Activated CD4-positive, CD25-positive, alpha-beta regulatory T cell treated with anti-CD3 and anti-CD28 coated beads, Interleukin-2, amount 50 U/mL, for 72 hours (primary cell): ENCODE data around the gene PRR5L.

Experiments
- DNase-seq: peaks from one replicate; pipeline ENCODE4 v3.0.0; 2021

PRR5L gene

DNA sequence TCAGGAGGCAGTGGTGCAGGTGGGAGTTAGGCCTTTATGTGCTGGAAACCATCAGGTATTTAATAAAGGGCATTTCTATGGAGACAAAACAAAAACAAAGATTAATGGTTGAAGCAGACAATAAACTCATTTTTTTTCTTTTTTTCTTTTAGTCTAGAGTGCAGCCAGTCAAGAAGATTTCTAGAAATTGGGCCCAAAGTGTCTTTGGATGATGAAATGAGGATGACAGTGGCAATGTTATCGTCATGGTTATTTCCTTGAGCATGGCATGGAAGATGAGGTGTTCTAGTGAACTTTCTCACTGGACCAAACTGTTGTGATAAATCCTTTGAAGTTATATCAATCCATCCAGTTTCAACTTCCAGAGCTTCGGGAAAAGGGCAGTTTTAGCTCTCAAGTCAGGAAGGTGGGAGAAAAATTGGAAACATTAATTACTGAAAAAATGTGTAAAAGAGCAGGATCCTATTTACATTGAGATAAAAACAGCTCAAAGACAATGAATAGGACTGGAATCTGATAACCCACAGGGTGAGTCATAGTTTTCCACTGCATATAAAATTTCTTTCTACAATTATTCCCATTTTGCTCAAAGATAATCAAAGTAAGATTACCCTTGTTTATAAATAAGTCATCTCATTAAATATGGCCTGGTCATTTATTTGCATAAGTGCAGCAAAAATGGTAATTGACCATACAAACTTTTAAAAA is 33.0 kb downstream of the PRR5L start:
- DNase-seq: no peak

DNA sequence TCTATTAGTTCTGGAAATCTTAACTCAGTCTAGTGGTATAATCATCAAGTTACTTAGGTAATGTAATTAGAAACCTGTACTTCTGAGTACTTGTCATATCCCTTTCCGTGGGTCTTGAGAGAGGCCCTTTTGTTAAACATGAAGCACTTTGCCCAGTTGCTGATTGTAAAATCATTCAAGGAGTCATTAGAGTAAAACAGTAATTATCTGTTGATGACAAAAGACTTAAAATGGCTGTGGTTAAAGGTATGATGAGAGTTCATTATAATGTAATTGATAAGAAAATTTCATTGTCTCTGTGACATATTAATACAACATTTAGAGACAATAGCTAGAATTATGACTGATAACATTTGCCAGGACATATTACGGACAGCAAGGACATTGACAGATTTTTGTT is 34.3 kb downstream of the PRR5L start:
- no peak for DNase-seq

- DNase-seq: no peak
These were observed 37.4 kb downstream of the PRR5L start for GRCh38 chr11:36333468-36333867.

DNA sequence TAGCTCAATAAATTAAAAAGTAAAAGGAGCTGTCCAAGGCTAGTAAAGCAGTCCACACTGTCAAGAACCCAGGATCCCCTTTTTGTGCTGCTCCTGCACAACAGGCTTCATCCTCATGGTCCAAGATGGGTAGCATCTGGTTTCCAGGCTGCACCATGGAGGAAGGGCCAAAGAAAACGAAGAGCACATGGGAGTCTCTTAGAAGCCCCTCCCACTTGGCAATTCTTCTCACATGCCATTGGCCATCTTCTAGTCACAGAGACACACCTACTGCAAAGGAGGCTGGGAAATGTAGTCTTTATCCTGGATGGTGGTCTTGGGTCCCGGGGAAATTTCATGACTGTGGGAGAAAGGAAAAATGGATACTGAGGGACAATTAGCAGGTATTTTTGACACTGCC is 37.8 kb downstream of the PRR5L start:
- no peak for DNase-seq

DNA sequence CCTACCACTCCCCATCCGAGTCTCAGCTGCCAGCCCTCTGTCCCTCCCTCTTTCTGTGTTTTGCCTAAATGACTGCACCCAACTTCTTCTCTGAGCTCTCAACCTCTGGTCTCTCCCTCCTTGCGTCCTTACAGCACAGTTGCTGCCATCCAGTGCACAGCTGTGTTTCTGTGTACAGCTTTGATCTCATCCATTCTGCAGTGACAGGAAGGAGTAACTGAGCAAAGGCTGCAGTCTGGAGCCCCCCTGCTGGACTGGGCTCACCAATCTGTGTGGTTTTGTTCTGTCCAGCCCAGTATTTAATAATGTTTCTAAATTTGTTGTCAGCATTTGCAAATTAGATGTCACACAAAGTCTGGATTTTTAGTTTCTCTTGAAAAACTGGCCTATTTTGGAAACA is 43.8 kb downstream of the PRR5L start:
- DNase-seq: no peak

DNA sequence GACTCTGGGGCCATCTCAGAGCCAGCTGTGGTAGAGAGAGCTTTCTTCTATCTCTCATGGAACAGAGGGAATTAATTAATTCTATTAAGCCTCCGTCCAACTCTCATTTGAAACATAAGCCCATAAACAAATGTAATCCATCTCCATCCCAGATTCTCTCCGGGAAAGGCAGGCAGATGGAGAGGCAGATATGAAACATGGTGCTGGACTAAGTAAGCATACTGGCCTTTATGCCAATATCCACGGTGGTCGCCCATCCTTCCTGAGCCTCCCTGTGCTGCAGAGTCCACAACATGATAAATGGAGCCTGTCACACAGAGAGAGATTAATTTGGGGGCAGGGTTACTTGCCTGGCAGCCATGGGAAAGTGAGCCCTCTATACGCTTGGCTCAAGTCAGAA is 44.8 kb downstream of the PRR5L start:
- no peak for DNase-seq

DNA sequence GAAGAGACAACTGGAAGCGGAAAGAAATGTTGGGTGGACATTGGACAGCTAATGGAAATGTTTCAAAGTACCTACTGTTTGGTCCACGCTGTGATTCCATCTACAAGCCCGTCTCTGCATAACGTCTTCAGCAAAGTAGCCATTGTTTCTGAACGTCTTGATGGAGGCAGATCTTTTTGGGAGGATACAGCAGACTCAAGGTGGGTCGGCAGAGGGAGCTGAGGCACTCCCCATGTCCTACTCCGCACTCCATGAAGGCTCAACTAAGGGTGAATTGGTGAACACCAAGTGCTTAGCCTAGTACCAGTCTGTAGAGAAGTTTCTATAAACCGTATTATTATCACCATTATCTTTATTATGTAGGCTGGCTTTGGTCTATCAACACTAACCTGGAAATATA is 45.8 kb downstream of the PRR5L start:
- DNase-seq: no peak

DNA sequence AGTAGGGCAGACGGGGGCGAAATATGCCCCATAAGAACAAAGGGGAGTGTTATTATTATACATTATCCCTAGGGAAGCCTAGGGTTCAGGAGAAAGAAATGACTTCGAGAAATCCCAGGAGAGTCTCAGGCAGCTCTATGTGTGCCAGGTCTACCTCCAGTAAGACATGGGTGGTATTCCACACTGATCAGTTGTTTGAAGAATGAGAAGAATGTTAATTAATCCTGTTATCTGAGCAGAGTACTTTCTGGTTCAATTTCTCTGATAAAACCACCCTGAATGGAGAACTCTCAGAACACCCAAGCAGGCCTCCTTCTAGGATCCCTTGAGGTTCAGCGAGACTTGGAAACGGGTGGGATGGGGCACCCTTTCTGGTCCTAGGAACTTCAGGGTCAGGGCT is 46.2 kb downstream of the PRR5L start:
- no peak for DNase-seq

DNA sequence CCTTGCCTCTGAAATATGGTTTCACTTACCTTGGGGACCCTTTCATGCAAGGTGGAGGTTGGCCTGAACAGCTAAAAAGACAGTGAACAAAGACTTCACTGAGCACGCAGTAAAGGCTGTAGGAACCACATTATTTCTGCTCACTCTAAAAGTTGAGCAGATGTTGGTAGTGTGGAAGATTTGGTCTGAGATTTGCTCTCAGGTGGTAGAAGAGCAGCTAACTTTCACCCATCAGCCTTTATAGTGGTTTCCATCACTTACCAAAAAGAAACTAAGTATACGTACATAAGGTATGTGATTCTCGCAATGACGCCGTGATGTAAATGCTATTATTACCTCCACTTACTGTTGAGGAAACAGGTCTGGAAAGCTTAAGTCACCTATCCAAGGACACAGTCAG is 47.3 kb downstream of the PRR5L start:
- no peak for DNase-seq

- DNase-seq: no peak
These were observed 49.0 kb downstream of the PRR5L start for GRCh38 chr11:36345084-36345511.

DNA sequence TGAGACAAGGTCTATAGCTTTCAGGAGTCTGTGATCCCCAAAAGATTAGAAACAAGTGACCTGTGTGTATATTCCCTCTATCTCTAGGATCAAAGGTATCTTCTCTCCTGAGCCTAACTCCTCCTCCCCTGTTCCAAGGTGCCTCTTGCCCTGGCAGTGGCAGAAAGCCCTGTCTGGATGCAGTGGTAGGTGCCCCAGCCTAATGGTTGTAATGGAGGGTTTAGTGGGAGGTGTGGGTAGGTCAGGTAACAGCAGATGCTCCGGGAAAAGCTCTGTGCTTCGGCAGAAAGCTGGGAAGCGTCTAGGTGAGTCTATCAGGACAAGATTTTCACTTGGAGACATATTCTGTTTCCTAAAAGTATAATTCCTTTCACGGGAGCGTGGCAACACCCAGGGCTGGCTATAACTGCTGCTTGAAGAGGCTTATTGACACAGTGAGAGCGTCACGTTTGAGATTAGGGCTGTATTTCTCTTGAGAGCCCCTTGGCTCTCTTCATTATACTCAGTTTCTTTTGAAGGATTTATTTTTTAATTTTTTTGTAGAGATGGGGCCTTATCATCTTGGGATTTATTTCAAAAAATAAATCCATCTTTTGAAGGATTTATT is 49.5 kb downstream of the PRR5L start:
- no peak for DNase-seq

DNA sequence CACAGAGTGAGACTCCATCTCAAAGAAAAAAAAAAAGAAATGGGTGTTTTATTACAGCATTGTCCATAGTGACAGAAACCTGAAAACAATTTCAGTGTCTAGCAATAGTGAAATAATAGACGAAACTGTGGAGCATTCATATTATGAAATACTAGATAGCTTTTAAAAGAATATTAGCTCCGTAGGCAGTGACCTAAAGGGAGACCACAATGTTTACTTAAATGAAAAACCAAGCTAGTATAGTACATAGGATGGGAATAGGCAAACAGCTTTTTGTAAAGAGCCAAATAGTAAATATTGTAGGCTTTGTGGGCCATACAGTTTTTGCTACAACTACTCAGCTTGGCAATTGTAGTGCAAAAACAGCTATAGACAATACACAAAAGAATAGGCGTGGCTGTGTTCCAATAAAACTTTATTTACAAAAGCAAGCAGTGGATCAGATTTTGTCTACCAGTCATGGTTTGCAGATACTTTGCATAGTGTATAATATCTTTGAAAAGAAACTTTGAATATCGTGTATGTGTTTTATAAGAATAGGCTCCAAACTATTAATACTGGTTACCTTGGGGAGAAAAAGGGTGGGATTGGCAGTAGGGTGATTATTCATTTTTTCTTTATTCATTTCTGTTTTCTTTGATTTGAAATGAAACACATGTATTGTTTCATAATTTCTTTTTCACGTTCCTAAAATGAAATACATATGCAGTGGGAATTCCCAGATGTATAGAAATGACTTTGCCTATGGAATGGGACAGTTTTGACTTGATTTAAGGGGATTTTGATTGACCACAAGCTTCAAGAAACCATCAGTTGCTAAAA is 50.7 kb downstream of the PRR5L start:
- DNase-seq: no peak

DNA sequence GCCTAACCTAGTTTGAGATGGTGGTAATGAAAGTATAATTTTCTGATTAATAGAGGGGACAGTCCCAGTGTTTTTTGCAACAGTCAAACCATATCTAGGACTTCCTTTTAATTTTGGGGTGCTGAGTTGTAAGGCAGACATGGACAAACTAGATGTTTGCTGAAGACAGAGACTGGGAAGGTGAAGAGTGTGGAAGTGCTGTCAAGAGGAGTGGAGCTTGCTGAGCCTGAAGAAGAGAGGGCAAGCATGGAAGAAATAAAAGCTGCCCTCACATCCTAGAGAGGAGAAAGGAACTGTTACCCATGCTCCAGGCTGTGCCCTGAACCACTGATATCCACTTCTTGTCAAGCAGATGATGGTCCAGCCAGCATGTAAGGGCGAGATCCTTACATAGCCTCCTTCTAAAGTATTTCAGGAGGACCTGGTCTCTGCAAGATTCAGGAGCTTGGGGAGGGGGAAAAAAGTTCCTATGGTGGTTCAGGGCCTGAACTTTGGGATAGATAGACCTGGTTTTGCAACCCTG is 51.4 kb downstream of the PRR5L start:
- DNase-seq: no peak

GRCh38 chr11:36349351-36350136 is 53.5 kb downstream of the PRR5L start:
- no peak for DNase-seq

DNA sequence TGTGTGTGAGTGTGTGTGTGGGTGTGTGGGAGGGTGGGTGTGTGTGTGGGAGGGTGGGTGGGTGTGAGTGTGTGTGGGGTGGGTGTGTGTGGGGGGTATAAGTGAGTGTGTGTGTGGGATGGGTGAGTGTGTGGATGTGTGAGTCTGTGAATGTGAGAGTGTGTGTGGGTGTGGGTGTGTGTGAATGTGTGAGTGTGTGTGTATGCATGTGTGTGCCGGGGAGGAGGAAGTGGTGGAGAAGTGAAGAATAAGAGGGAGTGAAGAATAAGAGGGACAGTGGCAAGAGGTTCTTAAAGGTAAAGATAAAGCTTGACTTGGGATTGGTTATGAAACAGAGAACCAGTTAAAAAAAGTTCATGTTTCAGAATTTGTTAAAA is 54.0 kb downstream of the PRR5L start:
- DNase-seq: no peak

DNA sequence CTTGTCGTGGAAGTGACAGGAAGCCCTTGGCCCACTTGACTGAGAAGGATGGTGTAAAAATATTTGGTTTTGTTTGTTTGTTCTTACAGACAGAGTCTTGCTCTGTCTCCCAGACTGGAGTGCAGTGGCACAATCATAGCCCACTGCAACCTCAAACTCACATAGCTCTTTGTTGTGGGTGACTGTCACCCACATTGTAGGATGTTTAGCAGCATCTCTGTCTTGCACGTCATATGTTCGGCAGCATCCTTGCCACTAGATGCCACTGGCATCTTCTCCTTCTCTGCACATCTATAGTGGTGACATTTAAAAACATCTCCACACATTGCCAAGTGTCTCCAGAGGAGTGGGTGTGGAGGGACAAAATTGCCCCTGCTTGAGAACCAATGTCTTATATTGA is 56.8 kb downstream of the PRR5L start:
- DNase-seq: no peak

DNA sequence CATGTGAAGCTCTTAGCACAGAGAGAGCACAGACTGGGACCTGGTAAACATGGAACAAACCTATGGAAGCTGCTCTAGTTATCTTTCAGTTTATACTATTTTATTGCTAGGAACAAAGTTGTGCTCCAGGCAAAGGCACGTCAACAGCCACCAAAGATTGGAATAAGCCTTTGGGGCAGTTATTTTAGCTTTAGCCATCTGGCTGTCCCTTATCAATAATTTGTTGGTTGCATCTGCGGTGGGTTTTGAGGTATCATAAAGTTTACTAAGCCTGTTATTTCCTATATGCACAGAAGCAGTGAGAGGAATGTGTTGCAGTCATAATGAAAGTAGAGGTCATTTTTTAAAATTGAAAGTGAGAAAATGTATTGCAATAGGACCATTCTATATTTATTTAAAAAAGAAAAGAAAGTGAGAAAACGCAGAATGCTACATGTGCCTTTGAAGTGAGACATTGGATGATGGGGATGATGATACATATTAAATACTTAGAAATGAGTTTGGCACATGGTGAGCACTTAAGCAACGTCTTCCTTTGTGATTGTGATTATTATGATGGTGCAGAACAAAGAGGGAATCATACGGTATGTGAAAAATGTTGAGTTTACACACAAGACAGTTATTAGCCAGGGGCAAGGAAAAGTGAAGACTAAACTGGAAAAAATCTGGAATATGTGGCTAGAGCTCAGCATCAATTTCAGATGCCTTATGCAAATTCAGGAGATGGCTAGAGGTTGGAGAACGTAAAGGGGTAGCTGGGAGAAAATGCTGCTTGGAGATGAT is 58.3 kb downstream of the PRR5L start:
- DNase-seq: no peak

GRCh38 chr11:36356201-36356600 is 60.1 kb downstream of the PRR5L start:
- no peak for DNase-seq

DNA sequence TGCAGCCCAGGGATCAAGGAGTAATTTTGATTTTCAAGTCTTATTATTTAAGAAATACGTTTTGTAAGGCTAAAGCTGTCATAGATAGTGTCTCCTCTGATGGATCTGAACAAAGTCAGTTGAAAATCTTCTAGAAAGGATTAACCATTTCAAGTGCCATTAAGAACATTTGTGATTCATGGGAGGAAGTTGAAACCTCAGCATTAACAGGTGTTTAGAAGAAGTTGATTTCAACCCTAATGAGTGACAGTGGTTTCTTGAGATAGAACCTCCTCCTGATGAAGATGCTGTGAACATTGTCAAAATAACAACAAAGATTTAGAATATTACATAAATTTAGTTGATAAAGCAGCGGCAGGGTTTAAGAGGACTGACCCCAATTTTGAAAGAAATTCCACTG is 61.7 kb downstream of the PRR5L start:
- DNase-seq: no peak

DNA sequence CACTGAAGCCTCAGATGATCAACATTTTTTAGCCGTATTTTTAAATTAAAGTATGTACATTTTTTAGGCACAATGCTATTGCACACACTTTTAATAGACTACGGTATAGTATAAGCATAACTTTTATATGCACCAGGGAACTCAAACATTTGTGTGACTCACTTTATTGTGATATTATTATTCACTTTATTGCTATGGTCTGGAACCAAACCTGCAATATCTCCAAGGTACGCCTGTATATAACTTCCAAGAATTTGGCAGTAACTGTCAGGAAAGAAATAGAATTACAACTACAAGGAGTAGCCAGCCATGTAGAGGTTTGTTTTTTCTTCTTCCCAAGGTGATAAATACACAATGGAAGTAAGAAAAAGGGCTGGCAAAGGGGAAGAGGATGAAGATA is 62.3 kb downstream of the PRR5L start:
- no peak for DNase-seq

- DNase-seq: no peak
These were observed 64.2 kb downstream of the PRR5L start for GRCh38 chr11:36360318-36360717.

- no peak for DNase-seq
These were observed 64.8 kb downstream of the PRR5L start for GRCh38 chr11:36360826-36361415.
